ENCODE results near the gene CYP27B1.

- no peak for TF ChIP-seq CTCF (IDR thresholded peaks at IDR 0.05; ENCODE audit: low read length)
- TF ChIP-seq EZH2 (IDR thresholded peaks at IDR 0.05; ENCODE audit: borderline replicate concordance, low read length) = no peak
Observed at GRCh38 chr12:57753756-57754337, 13.0 kb downstream of the CYP27B1 start.

All from OCI-LY1 (cell line).